Measurements from ENCODE around the gene SCAF11. TPM values are rescaled to one million over a fixed set of nuclear protein-coding genes. Genes with fewer than 3 reads are reported as not detected.

SCAF11 gene
- polyA plus RNA-seq, 4 donors: 19.7 to 83.3 (median 23.5) TPM

DNA sequence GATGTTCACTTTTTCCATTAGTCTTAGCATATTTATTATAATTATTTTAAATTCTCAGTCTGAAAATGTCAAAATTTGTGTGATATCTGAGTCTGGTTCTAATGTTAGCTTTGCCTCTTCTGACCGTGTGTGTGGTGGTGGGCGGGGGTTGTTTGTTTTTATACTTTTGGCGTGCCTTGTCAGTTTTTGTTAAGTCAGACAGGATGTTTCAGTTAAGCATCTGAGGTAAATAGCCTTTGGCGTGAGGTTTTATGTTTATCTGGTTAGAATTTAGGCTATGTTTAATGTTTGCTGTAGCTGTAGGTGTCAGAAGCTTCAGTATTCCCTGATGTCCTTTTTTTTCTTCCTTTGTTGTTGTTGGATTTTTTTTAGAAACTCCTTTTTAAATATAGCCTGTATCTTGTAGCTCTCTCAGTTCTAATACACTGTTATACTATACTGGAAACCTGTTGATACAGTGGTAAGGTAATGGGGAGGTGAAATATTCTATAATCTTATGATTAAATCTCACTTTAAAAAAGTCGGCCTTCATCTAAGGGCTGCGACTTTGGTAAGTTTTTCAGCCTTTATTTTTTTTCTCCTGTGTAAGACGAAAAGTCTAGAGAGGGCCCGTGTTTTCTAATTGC lies 111.6 kb downstream of the SCAF11 start:
- peaks cover 4 to 28% (median 8%) of the 10 kb centered on the region in 3 donors for H3K36me3 ChIP-seq (ENCODE audit: control insufficient read depth in 3 of 3, insufficient read depth in 2 of 3, low read depth in 1 of 3, low read length in 3 of 3)
- peak overlapping the region in 2 of 3 donors; percentile 4 to 66 for H3K27ac ChIP-seq (ENCODE audit: low read depth in 1 of 3, low read length in 2 of 3)
- peak in 1 of 2 donors; percentile 20 for DNase-seq
- FAIRE-seq: no peak
- H3K9me3 ChIP-seq (ENCODE audit: control insufficient read depth in 2 of 2, insufficient read depth in 1 of 2, low read depth in 1 of 2, low read length in 1 of 2): peaks cover 0 to 3% of the 10 kb centered on the region in 2 donors
- H3K4me1 ChIP-seq (ENCODE audit: control insufficient read depth in 3 of 3, insufficient read depth in 2 of 3, low read depth in 1 of 3, low read length in 2 of 3): no peaks in the 10 kb centered on the region
- WGBS, 3 donors: 46 to 74% (median 66%) methylated on average over 8 of the region's 8 CpGs
- no peaks in the 10 kb centered on the region for H3K27me3 ChIP-seq (ENCODE audit: control insufficient read depth in 3 of 3, insufficient read depth in 3 of 3, low read length in 3 of 3)
- H3K4me3 ChIP-seq (ENCODE audit: low read depth in 1 of 3, low read length in 3 of 3): no peak overlapping the region

DNA sequence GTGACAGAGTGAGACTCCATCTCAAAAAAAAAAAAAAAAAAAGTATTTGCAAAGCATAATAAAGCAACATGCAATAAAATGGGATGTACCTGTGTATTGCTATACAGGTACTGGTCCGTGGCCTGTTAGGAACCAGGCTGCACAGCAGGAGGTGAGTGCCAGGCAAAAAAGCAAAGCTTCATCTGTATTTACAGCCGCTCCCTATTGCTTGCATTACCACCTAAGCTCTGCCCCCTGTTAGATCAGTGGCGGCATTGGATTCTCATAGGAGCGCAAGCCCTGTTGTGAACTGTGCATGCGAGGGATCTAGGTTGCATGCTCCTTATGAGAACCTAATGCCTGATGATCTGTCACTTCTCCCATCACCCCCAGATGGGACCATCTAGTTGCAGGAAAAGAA lies 113.3 kb downstream of the SCAF11 start:
- WGBS, 3 donors: 98 to 100% (median 99%) methylated on average over 5 of the region's 5 CpGs
- peaks cover 4 to 31% (median 13%) of the 10 kb centered on the region in 3 donors for H3K36me3 ChIP-seq (ENCODE audit: control insufficient read depth in 3 of 3, insufficient read depth in 2 of 3, low read depth in 1 of 3, low read length in 3 of 3)
- FAIRE-seq: no peak
- H3K27ac ChIP-seq (ENCODE audit: low read depth in 1 of 3, low read length in 2 of 3): no peak overlapping the region
- H3K27me3 ChIP-seq (ENCODE audit: control insufficient read depth in 3 of 3, insufficient read depth in 3 of 3, low read length in 3 of 3): no peaks in the 10 kb centered on the region
- H3K9me3 ChIP-seq (ENCODE audit: control insufficient read depth in 2 of 2, insufficient read depth in 1 of 2, low read depth in 1 of 2, low read length in 1 of 2): peaks cover 0 to 3% of the 10 kb centered on the region in 2 donors
- no peak for DNase-seq
- no peaks in the 10 kb centered on the region for H3K4me1 ChIP-seq (ENCODE audit: control insufficient read depth in 3 of 3, insufficient read depth in 2 of 3, low read depth in 1 of 3, low read length in 2 of 3)
- H3K4me3 ChIP-seq (ENCODE audit: low read depth in 1 of 3, low read length in 3 of 3): no peak overlapping the region

DNA sequence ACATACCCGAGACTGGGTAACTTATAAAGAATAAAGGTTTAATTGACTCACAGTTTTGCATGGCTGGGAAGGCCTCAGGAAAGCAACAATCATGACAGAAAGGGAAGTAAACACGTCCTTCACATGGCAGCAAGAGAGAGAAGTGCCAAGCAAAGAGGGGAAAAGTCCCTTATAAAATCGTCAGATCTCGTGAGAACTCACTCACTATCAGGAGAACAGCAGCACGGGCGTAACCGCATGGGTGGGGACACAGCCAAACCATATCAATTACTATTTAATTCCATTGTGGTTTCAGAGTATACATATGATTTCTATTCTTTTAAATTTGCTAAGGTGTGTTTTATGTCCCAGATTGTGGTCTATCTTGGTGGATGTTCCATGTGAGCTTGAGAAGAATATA lies 117.9 kb downstream of the SCAF11 start:
- no peaks in the 10 kb centered on the region for H3K27me3 ChIP-seq (ENCODE audit: control insufficient read depth in 3 of 3, insufficient read depth in 3 of 3, low read length in 3 of 3)
- DNase-seq (no peak), FAIRE-seq (no peak)

More for the DNA sequence above, 117.9 kb downstream of the SCAF11 start:
- WGBS, 3 donors: 87 to 89% (median 88%) methylated on average over 7 of the region's 7 CpGs
- Histone ChIP-seq H3K27ac (ENCODE audit: low read depth in 1 of 3, low read length in 2 of 3) (no peak overlapping the region), H3K36me3 (ENCODE audit: control insufficient read depth in 3 of 3, insufficient read depth in 2 of 3, low read depth in 1 of 3, low read length in 3 of 3) (peaks cover 4 to 34% (median 14%) of the 10 kb centered on the region in 3 donors), H3K9me3 (ENCODE audit: control insufficient read depth in 2 of 2, insufficient read depth in 1 of 2, low read depth in 1 of 2, low read length in 1 of 2) (peaks cover 0 to 3% of the 10 kb centered on the region in 2 donors), H3K4me1 (ENCODE audit: control insufficient read depth in 3 of 3, insufficient read depth in 2 of 3, low read depth in 1 of 3, low read length in 2 of 3) (no peaks in the 10 kb centered on the region), H3K4me3 (ENCODE audit: low read depth in 1 of 3, low read length in 3 of 3) (no peak overlapping the region)
